Loucy (cell line): ENCODE data around the gene DACH1.

Experiments used
- EZH2phosphoT487 ChIP-seq: fragments of 200-600 bp; IDR thresholded peaks from 2 replicates; pipeline ENCODE4 v1.6.1; 2018; ENCODE audit warnings: antibody characterized with exemption, mild to moderate bottlenecking, moderate library complexity, borderline replicate concordance
- TF ChIP-seq, protein P1 (sequence below): fragments of 200-600 bp; sonication (generic); conservative IDR thresholded peaks from 2 replicates; pipeline ENCODE4 v1.5.1; 2014; ENCODE audit warnings: mild to moderate bottlenecking, antibody characterized with exemption, low read length

DNA sequence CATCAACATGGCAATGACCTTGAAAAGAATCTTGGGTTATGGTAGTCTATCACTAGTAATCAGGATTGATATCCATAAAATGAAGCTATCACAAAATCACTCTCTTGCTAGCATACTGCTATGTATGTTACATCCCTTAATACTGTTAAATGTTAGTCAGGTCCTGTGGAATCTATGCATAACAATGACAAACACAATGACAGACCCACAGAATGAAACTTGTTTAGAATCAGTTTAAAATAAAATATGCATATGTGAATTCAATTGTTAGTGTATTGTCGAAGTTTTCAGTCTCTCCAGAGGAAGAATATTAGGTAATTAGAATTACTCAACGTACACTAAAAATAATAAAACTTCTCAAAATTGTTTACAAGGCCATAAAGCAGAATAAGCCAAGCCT is 137.6 kb downstream of the DACH1 start:
- TF ChIP-seq, protein P1, sequence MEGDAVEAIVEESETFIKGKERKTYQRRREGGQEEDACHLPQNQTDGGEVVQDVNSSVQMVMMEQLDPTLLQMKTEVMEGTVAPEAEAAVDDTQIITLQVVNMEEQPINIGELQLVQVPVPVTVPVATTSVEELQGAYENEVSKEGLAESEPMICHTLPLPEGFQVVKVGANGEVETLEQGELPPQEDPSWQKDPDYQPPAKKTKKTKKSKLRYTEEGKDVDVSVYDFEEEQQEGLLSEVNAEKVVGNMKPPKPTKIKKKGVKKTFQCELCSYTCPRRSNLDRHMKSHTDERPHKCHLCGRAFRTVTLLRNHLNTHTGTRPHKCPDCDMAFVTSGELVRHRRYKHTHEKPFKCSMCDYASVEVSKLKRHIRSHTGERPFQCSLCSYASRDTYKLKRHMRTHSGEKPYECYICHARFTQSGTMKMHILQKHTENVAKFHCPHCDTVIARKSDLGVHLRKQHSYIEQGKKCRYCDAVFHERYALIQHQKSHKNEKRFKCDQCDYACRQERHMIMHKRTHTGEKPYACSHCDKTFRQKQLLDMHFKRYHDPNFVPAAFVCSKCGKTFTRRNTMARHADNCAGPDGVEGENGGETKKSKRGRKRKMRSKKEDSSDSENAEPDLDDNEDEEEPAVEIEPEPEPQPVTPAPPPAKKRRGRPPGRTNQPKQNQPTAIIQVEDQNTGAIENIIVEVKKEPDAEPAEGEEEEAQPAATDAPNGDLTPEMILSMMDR: no peak
- no peak for TF ChIP-seq EZH2phosphoT487
